Measurements from ENCODE around the gene RAD9B.

RAD9B gene

GRCh38 chr12:110550981-110551380 is 48.9 kb downstream of the RAD9B start:
- Histone ChIP-seq H3K9me3 (ENCODE audit: control insufficient read depth, insufficient read depth, low read length) (no peaks in the 10 kb centered on the region), H3K4me1 (ENCODE audit: control insufficient read depth, insufficient read depth, low read length) (no peaks in the 10 kb centered on the region), H3K36me3 (ENCODE audit: control insufficient read depth, insufficient read depth, low read length) (no peaks in the 10 kb centered on the region), H3K4me3 (ENCODE audit: low read length) (no peak overlapping the region), H3K27ac (ENCODE audit: low read length) (no peak overlapping the region), H3K27me3 (ENCODE audit: control insufficient read depth, insufficient read depth, low read length) (no peaks in the 10 kb centered on the region)
- DNase-seq (ENCODE audit: low read depth, low spot score): no peak
- no CpG with 5 or more reads among the region's 4 CpGs for WGBS (ENCODE audit: insufficient coverage, insufficient read length)
